HuH-7.5 (cell line): ENCODE measurements around the gene SEC61B.
"Not testable (repeated sequence)": the region's sequence is repeated elsewhere in the genome, so short reads cannot be mapped to it uniquely, and the experiment has no call there.

Experiments
- DNase-seq: peaks from one replicate; pipeline ENCODE4 v3.0.0; 2011; ENCODE audit warnings: low spot score

Gene SEC61B

GRCh38 chr9:99192786-99193465, 29.2 kb upstream of the SEC61B start:
- DNase-seq: no peak

DNA sequence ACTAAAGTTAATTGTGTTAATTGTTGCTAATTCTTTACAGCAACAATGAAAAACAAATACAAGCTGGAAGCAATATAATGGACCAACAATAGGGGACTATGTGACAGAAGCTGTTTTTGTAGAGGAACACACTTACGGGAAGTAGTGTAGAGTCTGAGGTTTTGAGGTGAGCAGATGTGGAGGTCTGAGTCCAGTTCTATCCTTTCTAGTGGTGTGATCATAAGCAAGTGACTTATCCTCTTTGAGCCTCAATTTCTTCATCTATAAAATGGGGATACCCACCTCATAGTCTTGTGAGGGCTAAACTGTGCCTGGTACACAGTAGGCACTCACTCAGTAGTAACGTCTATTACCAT, 28.6 kb upstream of the SEC61B start:
- no peak for DNase-seq

DNA sequence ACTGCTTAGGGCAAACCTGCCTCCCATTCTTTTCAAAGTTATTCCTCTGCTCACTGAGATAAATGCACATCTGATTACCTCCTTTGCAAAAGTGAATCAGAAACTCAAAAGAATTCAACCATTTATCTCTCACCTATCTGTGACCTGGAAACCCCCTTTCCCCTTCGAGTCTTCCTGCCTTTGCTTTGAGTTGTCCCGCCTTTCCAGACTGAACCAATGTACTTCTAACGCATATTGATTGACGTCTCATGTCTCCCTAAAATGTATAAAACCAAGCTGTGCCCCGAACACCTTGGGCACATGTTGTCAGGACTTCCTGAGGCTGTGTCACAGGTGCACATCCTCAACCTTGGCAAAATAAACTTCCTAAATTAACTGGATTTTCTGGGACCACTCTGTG, 25.6 kb upstream of the SEC61B start:
- not testable (repeated sequence) for DNase-seq

GRCh38 chr9:99197124-99197630, 24.9 kb upstream of the SEC61B start:
- DNase-seq: no peak

DNA sequence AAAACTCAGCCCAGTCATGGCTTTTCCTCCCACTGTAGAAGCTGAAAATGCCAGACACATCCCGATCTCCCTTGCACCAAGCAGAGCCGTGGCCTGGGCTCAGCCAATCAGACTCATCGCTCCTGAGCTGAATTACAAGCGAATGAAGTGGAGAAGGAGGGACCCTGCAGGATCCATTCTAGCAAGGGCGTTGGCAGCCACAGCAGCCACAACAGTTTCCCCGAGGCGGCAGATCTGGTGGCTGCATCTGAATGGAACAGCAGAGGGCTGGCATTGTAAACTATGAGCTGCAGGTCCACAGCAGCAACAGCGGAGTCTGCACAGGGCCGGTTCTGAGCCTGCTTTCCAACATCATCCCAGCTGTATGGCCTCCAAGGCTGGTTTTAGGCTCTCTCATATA, 24.1 kb upstream of the SEC61B start:
- DNase-seq: no peak

GRCh38 chr9:99199938-99200539, 22.0 kb upstream of the SEC61B start:
- no peak for DNase-seq

GRCh38 chr9:99201603-99202002, 20.5 kb upstream of the SEC61B start:
- DNase-seq: no peak

GRCh38 chr9:99210572-99210971, 11.5 kb upstream of the SEC61B start:
- DNase-seq: no peak

DNA sequence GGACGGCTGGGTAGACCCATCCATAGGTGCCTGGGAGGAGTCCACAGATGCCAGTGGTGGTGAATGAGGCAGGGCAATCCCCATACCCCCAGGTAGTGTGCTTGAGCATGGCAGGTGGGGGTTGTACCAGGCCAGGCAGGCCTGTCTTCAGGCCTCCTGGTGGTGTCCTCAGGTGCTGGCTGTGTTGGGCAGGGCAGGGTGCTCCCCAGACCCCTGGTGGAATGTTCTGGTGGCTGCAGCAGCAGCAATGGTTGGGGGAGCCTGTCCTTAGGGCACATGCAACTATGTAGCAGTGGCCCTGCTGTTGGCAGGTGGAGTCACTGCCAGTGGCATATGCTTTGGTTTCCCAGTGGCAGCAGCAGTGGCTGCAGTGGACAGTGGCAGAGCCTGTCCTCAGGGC, 10.3 kb upstream of the SEC61B start:
- DNase-seq: no peak

DNA sequence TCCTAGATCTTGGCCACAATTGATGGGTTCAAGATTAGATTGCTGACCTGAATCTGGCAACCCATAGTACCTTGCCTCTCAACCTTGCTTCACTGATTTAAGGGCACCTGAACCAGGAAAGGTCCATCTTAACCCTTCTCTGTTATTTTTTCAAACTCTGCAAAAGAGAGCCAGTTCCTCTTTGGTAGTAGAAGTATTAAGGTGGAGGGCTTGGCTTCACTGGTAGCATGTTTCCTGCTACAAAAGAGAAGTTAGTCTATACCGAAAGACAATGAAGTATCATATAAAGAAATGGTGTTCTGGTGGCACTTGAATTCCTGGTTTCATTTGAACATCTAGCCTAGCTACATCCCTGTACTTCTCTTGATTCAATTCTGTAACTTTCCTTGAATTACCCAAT, 8.9 kb upstream of the SEC61B start:
- no peak for DNase-seq

DNA sequence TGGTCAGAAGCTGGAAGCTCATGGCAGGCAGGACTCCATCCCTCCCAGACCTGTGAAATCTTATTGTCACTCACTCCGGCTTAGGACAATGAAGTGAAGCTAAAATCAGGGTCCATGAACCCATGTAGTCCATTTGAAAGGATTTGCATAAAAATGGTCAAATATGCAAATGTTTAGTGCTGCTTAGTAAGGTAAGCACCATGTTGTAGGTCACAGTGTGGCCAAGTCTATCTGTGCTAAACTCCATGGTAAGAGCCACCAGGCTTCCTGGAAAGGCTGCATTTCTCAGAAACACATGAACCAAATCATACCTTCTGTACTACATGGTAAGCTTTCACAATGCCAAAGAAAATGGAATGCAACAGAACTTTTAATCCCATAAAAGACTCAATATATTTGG, 6.0 kb upstream of the SEC61B start:
- DNase-seq: no peak

- no peak for DNase-seq
Measured at GRCh38 chr9:99220011-99220410, 2.1 kb upstream of the SEC61B start.

- DNase-seq: peak; percentile 8
Measured at GRCh38 chr9:99221266-99221620, 839 bp upstream of the SEC61B start.

GRCh38 chr9:99222416-99223270, 561 bp downstream of the SEC61B start:
- no peak for DNase-seq

GRCh38 chr9:99224445-99224844, 2.4 kb downstream of the SEC61B start:
- DNase-seq: no peak

DNA sequence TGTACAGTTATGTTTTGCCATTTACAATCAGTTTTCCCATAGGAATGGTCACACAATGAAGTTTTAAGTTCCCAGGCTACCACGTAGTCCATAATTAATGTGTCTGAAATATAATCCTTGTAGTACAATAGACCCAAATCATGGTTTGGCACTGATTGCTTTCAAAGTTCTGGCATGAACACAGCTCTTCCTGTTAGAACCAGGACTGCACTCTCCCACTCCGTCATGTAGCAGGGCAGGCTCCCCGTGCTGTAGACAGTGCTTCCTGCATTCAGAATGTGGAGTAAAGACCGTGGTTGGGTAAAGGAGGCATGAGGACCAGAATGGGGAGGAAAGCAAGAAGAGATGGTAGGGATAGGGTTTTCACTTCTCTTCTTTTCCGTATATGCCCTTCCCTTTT, 4.0 kb downstream of the SEC61B start:
- no peak for DNase-seq

DNA sequence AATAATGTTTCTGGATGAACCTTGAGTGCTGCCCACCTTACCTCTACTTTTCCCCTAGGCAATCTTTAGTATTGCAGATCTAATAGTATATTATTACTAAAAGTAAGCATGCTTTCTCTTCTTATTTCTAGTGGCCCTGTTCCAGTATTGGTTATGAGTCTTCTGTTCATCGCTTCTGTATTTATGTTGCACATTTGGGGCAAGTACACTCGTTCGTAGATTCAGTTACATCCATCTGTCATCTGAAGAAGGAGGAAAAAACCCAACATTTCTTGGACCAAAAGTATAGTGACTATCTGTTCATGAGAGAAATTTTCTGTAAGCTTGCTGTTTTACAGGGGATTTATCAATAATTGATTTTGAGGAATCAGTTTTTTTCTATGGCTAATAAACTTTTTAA, 8.1 kb downstream of the SEC61B start:
- no peak for DNase-seq

- peak; percentile 25 for DNase-seq
Measured at GRCh38 chr9:99231711-99232110, 9.6 kb downstream of the SEC61B start.

GRCh38 chr9:99234618-99235017, 12.5 kb downstream of the SEC61B start:
- no peak for DNase-seq

- no peak for DNase-seq
Measured at GRCh38 chr9:99235069-99235468, 13.0 kb downstream of the SEC61B start.

GRCh38 chr9:99235926-99236634, 14.0 kb downstream of the SEC61B start:
- DNase-seq: no peak

GRCh38 chr9:99237356-99237755, 15.3 kb downstream of the SEC61B start:
- DNase-seq: no peak

- DNase-seq: not testable (repeated sequence)
Measured at GRCh38 chr9:99237849-99238248, 15.8 kb downstream of the SEC61B start.
